ENCODE measurements around the gene SPDYC. TPM values are rescaled to one million over a fixed set of nuclear protein-coding genes. Genes with fewer than 3 reads are reported as not detected.
A peak's percentile ranks its signal among the peaks of the same experiment; 100 is the strongest.

The SPDYC gene
- total RNA-seq, 1 donor from 2014 or later = not detected

DNA sequence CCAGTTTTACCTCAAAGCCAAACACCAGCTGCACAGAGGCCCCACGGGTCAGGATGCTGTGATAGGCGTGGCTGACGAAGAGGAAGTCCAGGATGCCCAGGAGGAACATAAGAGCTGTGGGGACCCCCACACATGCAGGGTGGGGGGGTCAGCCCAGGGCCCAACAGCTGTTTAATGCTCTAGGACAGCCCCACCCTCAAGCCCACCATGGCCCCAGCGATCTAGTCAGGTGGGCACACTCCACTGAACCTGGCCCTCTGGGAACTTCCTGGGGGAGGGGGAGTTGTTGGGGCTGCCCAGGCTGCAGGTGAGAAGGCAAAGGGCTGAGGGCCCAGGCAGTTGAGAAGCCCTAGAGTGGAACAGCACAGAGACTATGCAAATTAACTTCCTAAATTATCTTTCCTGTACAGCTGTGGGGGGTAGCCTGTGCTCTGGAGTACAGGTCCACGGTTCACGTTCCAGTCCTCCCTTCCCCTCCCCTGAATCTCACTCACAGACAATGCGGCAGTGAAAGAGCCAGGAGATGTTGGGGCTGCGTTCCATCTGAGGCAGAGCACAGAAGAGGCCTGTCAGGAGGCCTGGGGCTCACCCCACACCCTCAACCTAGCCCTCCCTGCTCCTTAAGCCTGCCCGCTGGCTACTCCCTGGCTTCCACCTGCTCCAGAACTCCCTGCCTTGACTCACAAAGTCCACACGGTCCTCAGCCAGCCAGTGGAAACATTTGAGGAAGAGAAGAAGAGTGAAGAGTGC, 37.6 kb upstream of the SPDYC start:
- H3K4me3 ChIP-seq (ENCODE audit: insufficient read depth, low read depth, low read length) = peak overlapping the region; percentile 3
- H3K36me3 ChIP-seq (ENCODE audit: insufficient read depth, low read length) = peaks cover 28% of the 10 kb centered on the region
- Mint-ChIP-seq H3K9me3 (ENCODE audit: unreplicated experiment) (no peaks in the 10 kb centered on the region), H3K4me1 (ENCODE audit: low read depth, unreplicated experiment) (peaks cover 8% of the 10 kb centered on the region), H3K27me3 (ENCODE audit: low read depth, unreplicated experiment) (no peaks in the 10 kb centered on the region), H3K4me3 (ENCODE audit: unreplicated experiment) (peak overlapping the region; percentile 99), H3K27ac (ENCODE audit: unreplicated experiment) (peak overlapping the region; percentile 66), H3K36me3 (ENCODE audit: low read depth, unreplicated experiment) (peaks cover 15% of the 10 kb centered on the region)
- TF ChIP-seq EZH2 (IDR thresholded peaks at IDR 0.05; ENCODE audit: insufficient read depth, low read length) = no peak
- TF ChIP-seq, protein P1, sequence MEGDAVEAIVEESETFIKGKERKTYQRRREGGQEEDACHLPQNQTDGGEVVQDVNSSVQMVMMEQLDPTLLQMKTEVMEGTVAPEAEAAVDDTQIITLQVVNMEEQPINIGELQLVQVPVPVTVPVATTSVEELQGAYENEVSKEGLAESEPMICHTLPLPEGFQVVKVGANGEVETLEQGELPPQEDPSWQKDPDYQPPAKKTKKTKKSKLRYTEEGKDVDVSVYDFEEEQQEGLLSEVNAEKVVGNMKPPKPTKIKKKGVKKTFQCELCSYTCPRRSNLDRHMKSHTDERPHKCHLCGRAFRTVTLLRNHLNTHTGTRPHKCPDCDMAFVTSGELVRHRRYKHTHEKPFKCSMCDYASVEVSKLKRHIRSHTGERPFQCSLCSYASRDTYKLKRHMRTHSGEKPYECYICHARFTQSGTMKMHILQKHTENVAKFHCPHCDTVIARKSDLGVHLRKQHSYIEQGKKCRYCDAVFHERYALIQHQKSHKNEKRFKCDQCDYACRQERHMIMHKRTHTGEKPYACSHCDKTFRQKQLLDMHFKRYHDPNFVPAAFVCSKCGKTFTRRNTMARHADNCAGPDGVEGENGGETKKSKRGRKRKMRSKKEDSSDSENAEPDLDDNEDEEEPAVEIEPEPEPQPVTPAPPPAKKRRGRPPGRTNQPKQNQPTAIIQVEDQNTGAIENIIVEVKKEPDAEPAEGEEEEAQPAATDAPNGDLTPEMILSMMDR (IDR thresholded peaks at IDR 0.05; ENCODE audit: insufficient read depth, low read depth, low read length) = no peak
- peaks cover 38% of the 10 kb centered on the region for H3K79me2 ChIP-seq (ENCODE audit: insufficient read depth, low read length)
- H3K27me3 ChIP-seq (ENCODE audit: insufficient read depth, low read length) = no peaks in the 10 kb centered on the region
- H4K20me1 ChIP-seq (ENCODE audit: insufficient read depth, low read length) = peaks cover 60% of the 10 kb centered on the region
- H3K4me1 ChIP-seq (ENCODE audit: insufficient read depth, low read length) = peaks cover 13% of the 10 kb centered on the region
- peak overlapping the region; percentile 98 for H3K4me2 ChIP-seq (ENCODE audit: low read length)
- H3K27ac ChIP-seq (ENCODE audit: low read depth, low read length) = no peak overlapping the region
- no peaks in the 10 kb centered on the region for H3K9me3 ChIP-seq (ENCODE audit: insufficient read depth, low read depth, low read length)
- H3K9ac ChIP-seq (ENCODE audit: low read length) = peak overlapping the region; percentile 98
- no peak overlapping the region for H2AFZ ChIP-seq (ENCODE audit: low read depth, low read length)
- no peak for FAIRE-seq
- no peak for DNase-seq (ENCODE audit: low read depth)

DNA sequence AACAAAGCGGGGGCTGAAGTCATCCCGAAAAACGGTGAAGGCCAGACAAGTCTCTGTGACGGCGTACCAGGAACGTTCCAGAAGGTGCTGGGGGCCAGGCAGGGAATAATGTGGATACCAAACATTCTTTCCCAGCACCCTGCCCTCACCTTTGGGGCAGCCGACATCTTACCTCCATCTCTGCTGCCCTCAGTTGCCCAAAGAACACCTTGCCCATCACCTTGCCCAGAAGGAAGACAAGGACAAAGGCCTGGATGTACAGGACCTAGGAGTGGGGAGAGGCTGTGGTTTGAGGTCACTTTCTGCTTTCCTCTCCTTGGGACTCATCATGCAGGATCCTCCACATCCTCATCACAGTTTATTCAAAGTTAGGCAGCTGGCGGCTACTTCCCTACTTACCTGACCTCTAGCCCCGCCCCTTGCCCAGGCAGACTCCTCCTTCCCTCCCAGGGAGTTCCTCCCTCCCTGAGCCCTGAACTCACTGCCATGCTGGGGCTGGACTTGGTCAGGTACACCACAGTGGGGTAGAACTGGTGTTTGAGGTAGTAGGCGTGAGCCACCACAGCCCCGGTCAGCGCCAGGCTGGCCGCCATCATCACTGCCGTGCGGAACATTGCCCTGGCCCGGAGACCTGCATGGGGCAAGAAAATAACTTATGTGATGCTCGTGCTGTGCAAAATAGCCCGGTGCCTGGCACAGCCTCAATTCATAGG, 36.9 kb upstream of the SPDYC start:
- H3K36me3 ChIP-seq (ENCODE audit: insufficient read depth, low read length) = peaks cover 26% of the 10 kb centered on the region
- peaks cover 8% of the 10 kb centered on the region for H3K4me1 Mint-ChIP-seq (ENCODE audit: low read depth, unreplicated experiment)
- TF ChIP-seq EZH2 (IDR thresholded peaks at IDR 0.05; ENCODE audit: insufficient read depth, low read length) = no peak
- TF ChIP-seq, protein P1 (IDR thresholded peaks at IDR 0.05; ENCODE audit: insufficient read depth, low read depth, low read length) = no peak
- H3K36me3 Mint-ChIP-seq (ENCODE audit: low read depth, unreplicated experiment) = peaks cover 14% of the 10 kb centered on the region
- no peaks in the 10 kb centered on the region for H3K9me3 ChIP-seq (ENCODE audit: insufficient read depth, low read depth, low read length)
- no peak for DNase-seq (ENCODE audit: low read depth)
- H3K4me3 Mint-ChIP-seq (ENCODE audit: unreplicated experiment) = peak overlapping the region; percentile 99
- H3K4me2 ChIP-seq (ENCODE audit: low read length) = peak overlapping the region; percentile 98
- peak overlapping the region; percentile 98 for H3K9ac ChIP-seq (ENCODE audit: low read length)
- H3K27ac Mint-ChIP-seq (ENCODE audit: unreplicated experiment) = peak overlapping the region; percentile 100
- peaks cover 55% of the 10 kb centered on the region for H4K20me1 ChIP-seq (ENCODE audit: insufficient read depth, low read length)
- H3K9me3 Mint-ChIP-seq (ENCODE audit: unreplicated experiment) = no peaks in the 10 kb centered on the region
- H3K79me2 ChIP-seq (ENCODE audit: insufficient read depth, low read length) = peaks cover 38% of the 10 kb centered on the region
- H3K27me3 Mint-ChIP-seq (ENCODE audit: low read depth, unreplicated experiment) = no peaks in the 10 kb centered on the region
- H2AFZ ChIP-seq (ENCODE audit: low read depth, low read length) = no peak overlapping the region
- H3K27ac ChIP-seq (ENCODE audit: low read depth, low read length) = peak overlapping the region; percentile 99
- peaks cover 13% of the 10 kb centered on the region for H3K4me1 ChIP-seq (ENCODE audit: insufficient read depth, low read length)
- H3K27me3 ChIP-seq (ENCODE audit: insufficient read depth, low read length) = no peaks in the 10 kb centered on the region
- no peak for FAIRE-seq
- H3K4me3 ChIP-seq (ENCODE audit: insufficient read depth, low read depth, low read length) = peak overlapping the region; percentile 88

Data from astrocyte (in vitro differentiated cells and primary cell).